Testis (tissue), 3 donors: Measurements from ENCODE around the gene TRPM3. TPM values are rescaled to one million over a fixed set of nuclear protein-coding genes. Genes with fewer than 3 reads are reported as not detected.
A peak's percentile ranks its signal among the peaks of the same experiment; 100 is the strongest.

Source experiments
- DNase-seq: peaks from one replicate; pipeline ENCODE4 v3.0.0-alpha.2; 2019
- H3K27ac ChIP-seq, 2 donors: fragments of 200-600 bp; sonication (generic); one replicate each; pipeline ENCODE4 v1.5.1; 2019
- H3K27me3 ChIP-seq: fragments of 200-600 bp; sonication (generic); one replicate; pipeline ENCODE4 v1.5.1; 2019
- H3K36me3 ChIP-seq: fragments of 200-600 bp; sonication (generic); one replicate; pipeline ENCODE4 v1.5.1; 2017; ENCODE audit warnings: low read depth; ENCODE audit errors: missing control alignments
- H3K4me1 ChIP-seq: fragments of 200-600 bp; sonication (generic); one replicate; pipeline ENCODE4 v1.5.1; 2019
- H3K4me3 ChIP-seq, 2 donors: fragments of 200-600 bp; sonication (generic); one replicate each; pipeline ENCODE4 v1.5.1; 2017 to 2019
- H3K9me3 ChIP-seq: fragments of 200-600 bp; sonication (generic); one replicate; pipeline ENCODE4 v1.5.1; 2017
- CTCF ChIP-seq, 3 experiments: fragments of 450-650 bp in 2 of 3; fragments of 200-600 bp in 1 of 3; sonication (generic) in 1 of 3; IDR thresholded peaks; one replicate each; pipeline ENCODE4 v1.5.1; 2016 to 2019; ENCODE audit warnings: antibody characterized with exemption in 3 of 3, mild to moderate bottlenecking in 2 of 3, moderate library complexity in 1 of 3
- POLR2A ChIP-seq: fragments of 450-650 bp; IDR thresholded peaks from one replicate; pipeline ENCODE4 v1.6.1; 2017; ENCODE audit warnings: antibody characterized with exemption, mild to moderate bottlenecking, moderate library complexity
- WGBS, 2 donors: methylation state at CpG; one replicate each; pipeline ENCODE4 v1.1.5; 2018; 5-methylcytosine and 5-hydroxymethylcytosine counted together
- intact Hi-C: fragments of 100-400 bp; cut with DNase I; formaldehyde crosslinking; loops from one replicate; pipeline ENCODE4 v1.15.1; 2023; ENCODE audit warnings: low total_unique reads
- polyA plus RNA-seq: library from polyadenylated mRNA; stranded (reverse); fragments of 350-450 nt; fragmentation: Illumina TruSeq; extraction: RNeasy Lipid Tissue Mini Kit (QIAGEN cat#74804); gene quantifications from one replicate; pipeline ENCODE4 v1.2.3, GENCODE V29; 2014; ENCODE audit warnings: low read depth, low replicate concordance; ENCODE audit not compliant: insufficient read depth
- total RNA-seq, 2 donors: library from RNA; depleted of rRNA; stranded (reverse); fragments of >200 nt; gene quantifications; one replicate each; pipeline ENCODE4 v1.2.3, GENCODE V29; 2016

The TRPM3 gene
- total and polyA plus RNA-seq, 3 donors from 2014 or later = 4.1 to 54.3 (median 43.9) TPM

- intact Hi-C loops = no loop called here
- no peak overlapping the region for H3K27ac ChIP-seq
- H3K9me3 ChIP-seq = no peaks in the 10 kb centered on the region
- no peaks in the 10 kb centered on the region for H3K27me3 ChIP-seq
- 71 to 90% methylated on average over 5 of the region's 5 CpGs for WGBS, 2 donors
- no peak for DNase-seq
- no peaks in the 10 kb centered on the region for H3K4me1 ChIP-seq
- no peaks in the 10 kb centered on the region for H3K36me3 ChIP-seq
- TF ChIP-seq POLR2A (no peak), CTCF (IDR thresholded peaks at IDR 0.05) (no peak)
- no peak overlapping the region for H3K4me3 ChIP-seq
Observed at GRCh38 chr9:70577671-70578070, 543.8 kb downstream of the TRPM3 start.

- TF ChIP-seq POLR2A = no peak
- TF ChIP-seq CTCF (IDR thresholded peaks at IDR 0.05) = no peak
- intact Hi-C loops = no loop called here
Observed at GRCh38 chr9:70576116-70576515, 545.3 kb downstream of the TRPM3 start.

GRCh38 chr9:70574151-70574837 is 547.1 kb downstream of the TRPM3 start:
- intact Hi-C loops = no loop called here
- WGBS, 2 donors = 52 to 58% methylated on average over 2 of the region's 2 CpGs

More at GRCh38 chr9:70576116-70576515, 545.3 kb downstream of the TRPM3 start:
- Histone ChIP-seq H3K4me1 (no peaks in the 10 kb centered on the region), H3K27me3 (no peaks in the 10 kb centered on the region), H3K36me3 (no peaks in the 10 kb centered on the region), H3K27ac (no peak overlapping the region), H3K9me3 (no peaks in the 10 kb centered on the region), H3K4me3 (no peak overlapping the region)
- 95 to 100% methylated on average over 2 of the region's 2 CpGs for WGBS, 2 donors
- DNase-seq = no peak

GRCh38 chr9:70573308-70573707 is 548.1 kb downstream of the TRPM3 start:
- Histone ChIP-seq H3K27ac (peak overlapping the region in 1 of 2 donors; percentile 57), H3K36me3 (no peaks in the 10 kb centered on the region), H3K4me3 (no peak overlapping the region), H3K4me1 (no peaks in the 10 kb centered on the region), H3K9me3 (no peaks in the 10 kb centered on the region), H3K27me3 (no peaks in the 10 kb centered on the region)
- TF ChIP-seq CTCF (IDR thresholded peaks at IDR 0.05) (no peak), POLR2A (no peak)
- no peak for DNase-seq
- intact Hi-C loops = no loop called here

More at GRCh38 chr9:70574151-70574837, 547.1 kb downstream of the TRPM3 start:
- no peak for DNase-seq
- Histone ChIP-seq H3K4me3 (no peak overlapping the region), H3K27ac (peak overlapping the region in 1 of 2 donors; percentile 57), H3K4me1 (no peaks in the 10 kb centered on the region), H3K9me3 (no peaks in the 10 kb centered on the region), H3K36me3 (no peaks in the 10 kb centered on the region), H3K27me3 (no peaks in the 10 kb centered on the region)
- no peak for TF ChIP-seq POLR2A
- TF ChIP-seq CTCF (IDR thresholded peaks at IDR 0.05) = no peak

- no peaks in the 10 kb centered on the region for H3K9me3 ChIP-seq
- TF ChIP-seq POLR2A (no peak), CTCF (IDR thresholded peaks at IDR 0.05) (no peak)
- H3K27ac ChIP-seq = no peak overlapping the region
- DNase-seq = no peak
- intact Hi-C loops = no loop called here
- 91 to 95% methylated on average over 5 of the region's 5 CpGs for WGBS, 2 donors
- H3K36me3 ChIP-seq = no peaks in the 10 kb centered on the region
- no peaks in the 10 kb centered on the region for H3K4me1 ChIP-seq
- no peaks in the 10 kb centered on the region for H3K27me3 ChIP-seq
- H3K4me3 ChIP-seq = no peak overlapping the region
Observed at GRCh38 chr9:70571258-70571657, 550.2 kb downstream of the TRPM3 start.
